Measurements from ENCODE around the gene MSI2. TPM values are rescaled to one million over a fixed set of nuclear protein-coding genes. Genes with fewer than 3 reads are reported as not detected.

The MSI2 gene
- total RNA-seq, 1 donor = 23.2 TPM

- Histone ChIP-seq H3K79me2 (ENCODE audit: insufficient read depth, low read length) (no peaks in the 10 kb centered on the region), H2AFZ (ENCODE audit: low read length) (no peak overlapping the region), H3K36me3 (ENCODE audit: insufficient read depth, low read length) (no peaks in the 10 kb centered on the region), H4K20me1 (ENCODE audit: insufficient read depth, low read length) (no peaks in the 10 kb centered on the region), H3K27ac (ENCODE audit: low read depth, low read length) (no peak overlapping the region), H3K9me3 (ENCODE audit: low read depth, low read length) (no peaks in the 10 kb centered on the region), H3K4me3 (ENCODE audit: insufficient read depth, low read length) (no peak overlapping the region), H3K4me2 (ENCODE audit: insufficient read depth, low read length) (no peak overlapping the region), H3K27me3 (ENCODE audit: insufficient read depth, low read length) (peaks cover 10% of the 10 kb centered on the region), H3K4me1 (ENCODE audit: insufficient read depth, low read length) (no peaks in the 10 kb centered on the region)
- no peak for TF ChIP-seq CTCF (IDR thresholded peaks at IDR 0.05; ENCODE audit: extremely low read depth, low read depth, low read length)
- DNase-seq (ENCODE audit: insufficient read length, low spot score, missing footprints) = no peak
Observed at GRCh38 chr17:57697197-57697596, 440.9 kb downstream of the MSI2 start.

- H3K79me2 ChIP-seq (ENCODE audit: insufficient read depth, low read length) = no peaks in the 10 kb centered on the region
- H4K20me1 ChIP-seq (ENCODE audit: insufficient read depth, low read length) = no peaks in the 10 kb centered on the region
- no peak overlapping the region for H3K4me2 ChIP-seq (ENCODE audit: insufficient read depth, low read length)
- H3K4me1 ChIP-seq (ENCODE audit: insufficient read depth, low read length) = no peaks in the 10 kb centered on the region
- no peak for DNase-seq (ENCODE audit: insufficient read length, low spot score, missing footprints)
- H3K27me3 ChIP-seq (ENCODE audit: insufficient read depth, low read length) = peaks cover 10% of the 10 kb centered on the region
- no peak overlapping the region for H2AFZ ChIP-seq (ENCODE audit: low read length)
- no peaks in the 10 kb centered on the region for H3K9me3 ChIP-seq (ENCODE audit: low read depth, low read length)
- no peak overlapping the region for H3K27ac ChIP-seq (ENCODE audit: low read depth, low read length)
- TF ChIP-seq CTCF (IDR thresholded peaks at IDR 0.05; ENCODE audit: extremely low read depth, low read depth, low read length) = no peak
- H3K4me3 ChIP-seq (ENCODE audit: insufficient read depth, low read length) = no peak overlapping the region
- H3K36me3 ChIP-seq (ENCODE audit: insufficient read depth, low read length) = no peaks in the 10 kb centered on the region
Observed at GRCh38 chr17:57697891-57698711, 441.8 kb downstream of the MSI2 start.

- no peaks in the 10 kb centered on the region for H4K20me1 ChIP-seq (ENCODE audit: insufficient read depth, low read length)
- H3K79me2 ChIP-seq (ENCODE audit: insufficient read depth, low read length) = no peaks in the 10 kb centered on the region
- H3K27ac ChIP-seq (ENCODE audit: low read depth, low read length) = no peak overlapping the region
- peaks cover 10% of the 10 kb centered on the region for H3K27me3 ChIP-seq (ENCODE audit: insufficient read depth, low read length)
- H3K36me3 ChIP-seq (ENCODE audit: insufficient read depth, low read length) = no peaks in the 10 kb centered on the region
- no peak for TF ChIP-seq CTCF (IDR thresholded peaks at IDR 0.05; ENCODE audit: extremely low read depth, low read depth, low read length)
- H2AFZ ChIP-seq (ENCODE audit: low read length) = no peak overlapping the region
- H3K4me2 ChIP-seq (ENCODE audit: insufficient read depth, low read length) = no peak overlapping the region
- no peaks in the 10 kb centered on the region for H3K9me3 ChIP-seq (ENCODE audit: low read depth, low read length)
- H3K4me3 ChIP-seq (ENCODE audit: insufficient read depth, low read length) = no peak overlapping the region
- no peaks in the 10 kb centered on the region for H3K4me1 ChIP-seq (ENCODE audit: insufficient read depth, low read length)
- no peak for DNase-seq (ENCODE audit: insufficient read length, low spot score, missing footprints)
Observed at GRCh38 chr17:57699751-57700219, 443.5 kb downstream of the MSI2 start.

GRCh38 chr17:57701124-57701523, 444.8 kb downstream of the MSI2 start:
- Histone ChIP-seq H2AFZ (ENCODE audit: low read length) (no peak overlapping the region), H3K9me3 (ENCODE audit: low read depth, low read length) (no peaks in the 10 kb centered on the region), H3K27ac (ENCODE audit: low read depth, low read length) (no peak overlapping the region), H4K20me1 (ENCODE audit: insufficient read depth, low read length) (no peaks in the 10 kb centered on the region), H3K79me2 (ENCODE audit: insufficient read depth, low read length) (no peaks in the 10 kb centered on the region), H3K36me3 (ENCODE audit: insufficient read depth, low read length) (no peaks in the 10 kb centered on the region), H3K27me3 (ENCODE audit: insufficient read depth, low read length) (peaks cover 12% of the 10 kb centered on the region), H3K4me1 (ENCODE audit: insufficient read depth, low read length) (no peaks in the 10 kb centered on the region), H3K4me3 (ENCODE audit: insufficient read depth, low read length) (no peak overlapping the region), H3K4me2 (ENCODE audit: insufficient read depth, low read length) (no peak overlapping the region)
- no peak for TF ChIP-seq CTCF (IDR thresholded peaks at IDR 0.05; ENCODE audit: extremely low read depth, low read depth, low read length)
- DNase-seq (ENCODE audit: insufficient read length, low spot score, missing footprints) = no peak
